GM10248 (cell line): Measurements from ENCODE around the gene SEMA4G.

ENCODE experiments used
- CTCF ChIA-PET: fragments of 300-600 bp; sonication (Branson Sonifier 250); formaldehyde crosslinking; extraction: SDS; loops from one replicate; lab custom pipeline; 2021; ENCODE audit warnings: antibody characterized with exemption; lab: Yijun Ruan, JAX
- POLR2A ChIA-PET: fragments of 350-650 bp; sonication (Branson Sonifier 250); formaldehyde crosslinking; extraction: SDS; loops from one replicate; lab custom pipeline; 2020; ENCODE audit warnings: antibody characterized with exemption; lab: Yijun Ruan, JAX
- DNase-seq: peaks from one replicate; pipeline ENCODE4 v3.0.0; 2012; ENCODE audit errors: extremely low spot score
- TF ChIP-seq, protein P1 (sequence below): IDR thresholded peaks from 2 replicates; pipeline ENCODE4 v1.5.1; 2012; ENCODE audit warnings: mild to moderate bottlenecking, low read depth; ENCODE audit errors: extremely low read depth, missing control alignments, control extremely low read depth

The SEMA4G gene, protein sequence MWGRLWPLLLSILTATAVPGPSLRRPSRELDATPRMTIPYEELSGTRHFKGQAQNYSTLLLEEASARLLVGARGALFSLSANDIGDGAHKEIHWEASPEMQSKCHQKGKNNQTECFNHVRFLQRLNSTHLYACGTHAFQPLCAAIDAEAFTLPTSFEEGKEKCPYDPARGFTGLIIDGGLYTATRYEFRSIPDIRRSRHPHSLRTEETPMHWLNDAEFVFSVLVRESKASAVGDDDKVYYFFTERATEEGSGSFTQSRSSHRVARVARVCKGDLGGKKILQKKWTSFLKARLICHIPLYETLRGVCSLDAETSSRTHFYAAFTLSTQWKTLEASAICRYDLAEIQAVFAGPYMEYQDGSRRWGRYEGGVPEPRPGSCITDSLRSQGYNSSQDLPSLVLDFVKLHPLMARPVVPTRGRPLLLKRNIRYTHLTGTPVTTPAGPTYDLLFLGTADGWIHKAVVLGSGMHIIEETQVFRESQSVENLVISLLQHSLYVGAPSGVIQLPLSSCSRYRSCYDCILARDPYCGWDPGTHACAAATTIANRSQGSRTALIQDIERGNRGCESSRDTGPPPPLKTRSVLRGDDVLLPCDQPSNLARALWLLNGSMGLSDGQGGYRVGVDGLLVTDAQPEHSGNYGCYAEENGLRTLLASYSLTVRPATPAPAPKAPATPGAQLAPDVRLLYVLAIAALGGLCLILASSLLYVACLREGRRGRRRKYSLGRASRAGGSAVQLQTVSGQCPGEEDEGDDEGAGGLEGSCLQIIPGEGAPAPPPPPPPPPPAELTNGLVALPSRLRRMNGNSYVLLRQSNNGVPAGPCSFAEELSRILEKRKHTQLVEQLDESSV

DNA sequence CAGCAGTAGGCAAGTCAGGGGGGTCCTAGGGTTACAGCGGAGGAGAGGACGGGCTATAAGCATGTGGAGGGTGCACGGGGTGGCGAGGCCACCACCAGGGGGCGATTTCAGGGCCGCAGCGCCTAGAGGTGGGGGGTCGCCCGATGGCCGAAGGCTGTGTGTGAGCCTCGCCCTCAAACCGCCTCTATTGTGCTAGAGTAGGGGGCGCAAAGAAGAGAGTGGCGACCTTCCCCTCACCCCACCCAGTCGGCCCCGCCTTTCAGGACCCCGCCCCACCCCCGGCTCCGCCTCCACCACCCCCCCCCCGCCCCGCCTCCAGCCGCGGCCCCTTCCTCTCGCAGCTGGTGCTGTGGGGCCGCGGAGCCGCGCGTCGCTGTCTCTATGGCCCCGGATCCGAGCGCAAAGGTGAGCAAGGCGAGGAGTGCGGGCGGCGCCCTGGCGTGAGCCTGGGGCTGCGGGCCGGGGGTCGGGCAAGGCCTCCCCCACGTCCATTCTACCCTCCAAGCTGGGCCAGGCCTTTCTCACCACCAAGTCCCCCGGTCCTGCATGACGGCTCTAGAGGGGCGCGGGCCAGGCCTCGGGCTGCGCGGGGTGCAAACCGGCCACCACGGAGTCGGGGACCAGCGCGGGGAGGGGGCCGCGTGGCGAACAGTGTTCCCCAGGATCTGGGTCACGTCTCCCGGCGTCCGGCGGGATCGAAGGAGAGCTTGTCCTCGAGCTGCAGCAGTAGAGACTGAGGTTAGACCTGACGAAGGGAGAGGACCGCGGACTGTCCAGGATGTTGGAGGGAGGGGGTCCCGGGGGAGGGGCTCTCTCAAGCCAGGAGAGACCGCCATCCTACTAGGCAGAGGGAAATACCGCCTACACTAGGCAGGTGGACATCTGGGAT lies at the start of gene SEMA4G:
Gene SEMA4G, plus strand, starts transcription at position 318 of the 889 bp plus-strand sequence. CDS start 3,409 bp downstream, outside the sequence.
- peak; percentile 74 for DNase-seq
- TF ChIP-seq, protein P1, sequence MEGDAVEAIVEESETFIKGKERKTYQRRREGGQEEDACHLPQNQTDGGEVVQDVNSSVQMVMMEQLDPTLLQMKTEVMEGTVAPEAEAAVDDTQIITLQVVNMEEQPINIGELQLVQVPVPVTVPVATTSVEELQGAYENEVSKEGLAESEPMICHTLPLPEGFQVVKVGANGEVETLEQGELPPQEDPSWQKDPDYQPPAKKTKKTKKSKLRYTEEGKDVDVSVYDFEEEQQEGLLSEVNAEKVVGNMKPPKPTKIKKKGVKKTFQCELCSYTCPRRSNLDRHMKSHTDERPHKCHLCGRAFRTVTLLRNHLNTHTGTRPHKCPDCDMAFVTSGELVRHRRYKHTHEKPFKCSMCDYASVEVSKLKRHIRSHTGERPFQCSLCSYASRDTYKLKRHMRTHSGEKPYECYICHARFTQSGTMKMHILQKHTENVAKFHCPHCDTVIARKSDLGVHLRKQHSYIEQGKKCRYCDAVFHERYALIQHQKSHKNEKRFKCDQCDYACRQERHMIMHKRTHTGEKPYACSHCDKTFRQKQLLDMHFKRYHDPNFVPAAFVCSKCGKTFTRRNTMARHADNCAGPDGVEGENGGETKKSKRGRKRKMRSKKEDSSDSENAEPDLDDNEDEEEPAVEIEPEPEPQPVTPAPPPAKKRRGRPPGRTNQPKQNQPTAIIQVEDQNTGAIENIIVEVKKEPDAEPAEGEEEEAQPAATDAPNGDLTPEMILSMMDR, result peak; percentile 70
- POLR2A ChIA-PET, result no interaction called here
- CTCF ChIA-PET, result interaction anchor here (0.8 to 3.2 kb wide), 12 partner anchors 11 to 55 kb away, joined by 3 to 13 read pairs (median 6); no protein-coding TSS in a partner anchor

GRCh38 chr10:100923580-100923979 lies 45.7 kb upstream of the SEMA4G start:
- TF ChIP-seq, protein P1, result no peak
- no peak for DNase-seq
- CTCF ChIA-PET, result interaction anchor here (1.0 to 2.3 kb wide), 2 partner anchors 9 to 118 kb away, joined by 3 to 9 read pairs; no protein-coding TSS in a partner anchor
- POLR2A ChIA-PET, result no interaction called here

DNA sequence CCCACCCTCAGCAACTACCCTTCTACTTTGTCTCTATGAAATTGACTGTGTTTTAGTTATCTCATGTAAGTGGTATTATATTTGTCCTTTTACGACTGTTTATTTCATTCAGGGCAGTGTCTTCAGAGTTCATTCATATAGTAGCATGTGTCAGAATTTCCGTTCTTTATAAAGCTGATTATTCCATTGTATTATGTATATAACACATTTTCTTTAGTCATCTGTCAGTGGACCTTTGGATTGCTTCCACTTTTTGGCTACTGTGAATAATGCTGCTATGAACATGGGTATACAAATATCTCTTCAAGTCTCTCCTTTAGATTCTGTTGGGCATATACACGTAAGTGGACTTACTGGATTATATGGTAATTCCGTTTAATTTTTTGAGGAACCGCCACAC lies 42.0 kb upstream of the SEMA4G start:
- POLR2A ChIA-PET, result no interaction called here
- CTCF ChIA-PET, result interaction anchor here (1.2 to 1.5 kb wide), 4 partner anchors 9 to 115 kb away, joined by 3 to 4 read pairs (median 3); no protein-coding TSS in a partner anchor
- TF ChIP-seq, protein P1, result no peak
- DNase-seq, result no peak

DNA sequence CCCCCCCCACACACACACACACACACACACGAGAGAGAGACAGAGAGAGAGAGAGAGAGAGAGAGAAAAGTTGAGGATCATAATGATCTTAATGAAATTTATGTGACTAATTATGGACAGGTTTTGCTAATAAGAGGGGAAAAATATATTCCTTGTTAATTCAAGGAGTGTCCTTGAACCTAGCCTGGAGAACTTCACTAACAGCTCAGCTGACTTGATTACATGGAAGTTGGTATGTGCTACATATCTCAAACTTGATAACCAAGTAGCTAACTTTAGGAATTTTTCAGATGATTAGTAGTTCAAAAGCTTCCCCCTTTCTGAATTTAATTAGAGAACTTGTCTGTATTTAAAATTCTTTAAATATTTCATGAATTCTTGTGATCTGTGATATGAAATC lies 41.3 kb upstream of the SEMA4G start:
- CTCF ChIA-PET, result interaction anchor here (0.6 to 1.5 kb wide), 3 partner anchors 15 to 114 kb away, joined by 3 read pairs; no protein-coding TSS in a partner anchor
- no peak for DNase-seq
- POLR2A ChIA-PET, result no interaction called here
- TF ChIP-seq, protein P1, result no peak

DNA sequence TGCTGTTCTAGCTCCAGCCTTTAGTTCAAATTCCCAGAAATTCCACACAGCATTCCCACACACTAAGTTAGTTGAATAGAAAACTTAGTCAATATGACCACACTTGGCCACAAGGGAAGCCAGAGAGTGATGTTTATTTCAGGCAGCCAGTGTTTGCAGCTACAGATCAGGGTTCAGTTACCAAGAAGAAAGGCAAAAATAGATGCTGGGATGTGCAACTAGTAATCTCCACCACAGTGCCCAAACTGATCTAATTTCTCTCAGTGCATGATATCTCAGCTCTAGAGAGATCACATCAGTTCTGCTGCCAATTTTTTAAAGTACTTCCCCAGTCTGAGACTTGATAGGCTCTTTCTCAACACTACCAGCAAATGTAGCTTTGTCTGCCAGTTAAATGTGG lies 38.9 kb upstream of the SEMA4G start:
- POLR2A ChIA-PET, result no interaction called here
- DNase-seq, result no peak
- CTCF ChIA-PET, result interaction anchor here (1.1 kb wide), 1 partner anchor 9 kb away, joined by 4 read pairs; no protein-coding TSS in a partner anchor
- TF ChIP-seq, protein P1, result no peak
